Adipocyte (in vitro differentiated cells): ENCODE data around the gene POLRMT.
"Not testable (repeated sequence)": the region's sequence is repeated elsewhere in the genome, so short reads cannot be mapped to it uniquely, and the experiment has no call there.

Source experiments
- DNase-seq: peaks from one replicate; pipeline ENCODE4 v3.0.0-alpha.2; 2015; ENCODE audit warnings: low read depth
- H3K27me3 ChIP-seq: replicated peaks from 2 replicates; pipeline ENCODE4 v1.7.0; 2013; ENCODE audit warnings: mild to moderate bottlenecking, low read length, moderate library complexity; ENCODE audit not compliant: control insufficient read depth, insufficient read depth
- H3K36me3 ChIP-seq: 2 replicates; pipeline ENCODE4 v1.7.0; 2013; ENCODE audit warnings: low read length, mild to moderate bottlenecking, moderate library complexity; ENCODE audit not compliant: control insufficient read depth, insufficient read depth, severe bottlenecking
- H3K4me1 ChIP-seq: 2 replicates; pipeline ENCODE4 v1.7.0; 2013; ENCODE audit warnings: mild to moderate bottlenecking, low read length, moderate library complexity; ENCODE audit not compliant: control insufficient read depth, insufficient read depth
- H3K4me3 ChIP-seq: 2 replicates; pipeline ENCODE4 v1.7.0; 2013; ENCODE audit warnings: mild to moderate bottlenecking, low read length, moderate library complexity
- H3K9ac ChIP-seq: 2 replicates; pipeline ENCODE4 v1.7.0; 2013; ENCODE audit warnings: mild to moderate bottlenecking, low read length, moderate library complexity
- H3K9me3 ChIP-seq: 2 replicates; pipeline ENCODE4 v1.7.0; 2013; ENCODE audit warnings: mild to moderate bottlenecking, low read length, moderate library complexity; ENCODE audit not compliant: control insufficient read depth

POLRMT gene

GRCh38 chr19:629961-630714 lies 3.2 kb downstream of the POLRMT start:
- Histone ChIP-seq H3K4me1 (peaks cover 12% of the 10 kb centered on the region), H3K36me3 (peaks cover 22% of the 10 kb centered on the region), H3K9me3 (no peaks in the 10 kb centered on the region), H3K4me3 (no peak overlapping the region), H3K9ac (no peak overlapping the region), H3K27me3 (no peaks in the 10 kb centered on the region)
- no peak for DNase-seq

- H3K27me3 ChIP-seq, H3K9me3 ChIP-seq, H3K4me3 ChIP-seq, H3K9ac ChIP-seq, DNase-seq: not testable (repeated sequence)
- H3K4me1 ChIP-seq: peaks cover 12% of the 10 kb centered on the region
- H3K36me3 ChIP-seq: peaks cover 27% of the 10 kb centered on the region
These were observed 3.8 kb downstream of the POLRMT start for GRCh38 chr19:629515-629914.

- Histone ChIP-seq H3K36me3 (peaks cover 34% of the 10 kb centered on the region), H3K9ac (no peak overlapping the region), H3K27me3 (no peaks in the 10 kb centered on the region), H3K4me3 (no peak overlapping the region), H3K9me3 (no peaks in the 10 kb centered on the region), H3K4me1 (peaks cover 4% of the 10 kb centered on the region)
- DNase-seq: peak; percentile 7
These were observed 5.2 kb downstream of the POLRMT start for GRCh38 chr19:628168-628567.

- not testable (repeated sequence) for DNase-seq, H3K9me3 ChIP-seq, H3K4me3 ChIP-seq, H3K9ac ChIP-seq, H3K27me3 ChIP-seq, H3K4me1 ChIP-seq
- peaks cover 42% of the 10 kb centered on the region for H3K36me3 ChIP-seq
These were observed 6.8 kb downstream of the POLRMT start for GRCh38 chr19:626566-626965.

- no peaks in the 10 kb centered on the region for H3K27me3 ChIP-seq
- no peak for DNase-seq
- peaks cover 40% of the 10 kb centered on the region for H3K36me3 ChIP-seq
- no peak overlapping the region for H3K4me3 ChIP-seq
- no peaks in the 10 kb centered on the region for H3K9me3 ChIP-seq
- H3K4me1 ChIP-seq: no peaks in the 10 kb centered on the region
- no peak overlapping the region for H3K9ac ChIP-seq
These were observed 8.1 kb downstream of the POLRMT start for GRCh38 chr19:625257-625656.

GRCh38 chr19:624433-625109 lies 8.8 kb downstream of the POLRMT start:
- Histone ChIP-seq H3K4me1 (no peaks in the 10 kb centered on the region), H3K9ac (no peak overlapping the region), H3K4me3 (no peak overlapping the region), H3K9me3 (no peaks in the 10 kb centered on the region), H3K27me3 (no peaks in the 10 kb centered on the region), H3K36me3 (peaks cover 45% of the 10 kb centered on the region)
- DNase-seq: no peak

- Histone ChIP-seq H3K4me1 (no peaks in the 10 kb centered on the region), H3K36me3 (peaks cover 47% of the 10 kb centered on the region), H3K9ac (no peak overlapping the region), H3K9me3 (no peaks in the 10 kb centered on the region), H3K4me3 (no peak overlapping the region), H3K27me3 (no peaks in the 10 kb centered on the region)
- DNase-seq: peak; percentile 89
These were observed 9.4 kb downstream of the POLRMT start for GRCh38 chr19:623974-624373.

GRCh38 chr19:623175-623916 lies 10.0 kb downstream of the POLRMT start:
- Histone ChIP-seq H3K4me1 (no peaks in the 10 kb centered on the region), H3K27me3 (no peaks in the 10 kb centered on the region), H3K4me3 (no peak overlapping the region), H3K9ac (no peak overlapping the region), H3K36me3 (peaks cover 48% of the 10 kb centered on the region), H3K9me3 (no peaks in the 10 kb centered on the region)
- DNase-seq: no peak

GRCh38 chr19:622666-623065 lies 10.7 kb downstream of the POLRMT start:
- no peak overlapping the region for H3K4me3 ChIP-seq
- peaks cover 48% of the 10 kb centered on the region for H3K36me3 ChIP-seq
- no peaks in the 10 kb centered on the region for H3K4me1 ChIP-seq
- no peaks in the 10 kb centered on the region for H3K27me3 ChIP-seq
- DNase-seq: no peak
- no peak overlapping the region for H3K9ac ChIP-seq
- no peaks in the 10 kb centered on the region for H3K9me3 ChIP-seq

- DNase-seq: no peak
- H3K4me1 ChIP-seq: no peaks in the 10 kb centered on the region
- H3K4me3 ChIP-seq: no peak overlapping the region
- peaks cover 48% of the 10 kb centered on the region for H3K36me3 ChIP-seq
- no peak overlapping the region for H3K9ac ChIP-seq
- H3K27me3 ChIP-seq: no peaks in the 10 kb centered on the region
- no peaks in the 10 kb centered on the region for H3K9me3 ChIP-seq
These were observed 11.5 kb downstream of the POLRMT start for GRCh38 chr19:621819-622218.

GRCh38 chr19:621191-621590 lies 12.1 kb downstream of the POLRMT start:
- not testable (repeated sequence) for H3K4me3 ChIP-seq, H3K9me3 ChIP-seq, H3K9ac ChIP-seq, H3K27me3 ChIP-seq, H3K4me1 ChIP-seq, DNase-seq
- H3K36me3 ChIP-seq: peaks cover 48% of the 10 kb centered on the region
